MCF 10A (cell line): ENCODE measurements around the gene HSDL1. TPM values are rescaled to one million over a fixed set of nuclear protein-coding genes. Genes with fewer than 3 reads are reported as not detected.

Source experiments
- BruUV-seq: library from RNA; stranded (reverse); fragments of 400-500 nt; replicated peaks from 2 replicates; lab custom pipeline; 2021; lab: Mats Ljungman, UMichigan
- CTCF ChIA-PET: fragments of 300-600 bp; sonication (Branson Sonifier 250); formaldehyde crosslinking; extraction: SDS; loops from one replicate; lab custom pipeline; 2021; ENCODE audit warnings: antibody characterized with exemption, inconsistent platforms; lab: Yijun Ruan, JAX
- POLR2A ChIA-PET: fragments of 300-600, 350-650 bp; sonication (Branson Sonifier 250); formaldehyde crosslinking; extraction: SDS; loops from one replicate; lab custom pipeline; 2020; ENCODE audit warnings: antibody characterized with exemption, inconsistent platforms; lab: Yijun Ruan, JAX
- DNase-seq: peaks from one replicate; pipeline ENCODE4 v3.0.0-alpha.2; 2018; ENCODE audit not compliant: unreplicated experiment
- H3K27ac Mint-ChIP-seq: one replicate; pipeline ENCODE4 v1.8.0; 2022; ENCODE audit warnings: mild to moderate bottlenecking, low read depth, mixed read lengths; ENCODE audit not compliant: unreplicated experiment
- H3K27me3 Mint-ChIP-seq: one replicate; pipeline ENCODE4 v1.8.0; 2022; ENCODE audit warnings: mixed read lengths; ENCODE audit not compliant: insufficient read depth, unreplicated experiment
- H3K36me3 Mint-ChIP-seq: one replicate; pipeline ENCODE4 v1.8.0; 2022; ENCODE audit warnings: mild to moderate bottlenecking, moderate library complexity, mixed read lengths; ENCODE audit not compliant: insufficient read depth, unreplicated experiment
- H3K4me1 Mint-ChIP-seq: one replicate; pipeline ENCODE4 v1.8.0; 2022; ENCODE audit warnings: mixed read lengths; ENCODE audit not compliant: insufficient read depth, unreplicated experiment
- H3K4me3 Mint-ChIP-seq: one replicate; pipeline ENCODE4 v1.8.0; 2022; ENCODE audit warnings: mild to moderate bottlenecking, moderate library complexity, mixed read lengths; ENCODE audit not compliant: unreplicated experiment
- H3K9me3 Mint-ChIP-seq: one replicate; pipeline ENCODE4 v1.8.0; 2022; ENCODE audit warnings: mixed read lengths; ENCODE audit not compliant: unreplicated experiment
- intact Hi-C: fragments of 100-400 bp; cut with micrococcal nuclease; formaldehyde crosslinking; loops from 2 replicates; pipeline ENCODE4 v1.14.1; 2022
- total RNA-seq: library from RNA; stranded (reverse); gene quantifications from 2 replicates; pipeline ENCODE4 v1.2.3, GENCODE V29; 2022
- TF ChIP-seq, protein P1 (sequence below): fragments of 200-600 bp; IDR thresholded peaks from one replicate; pipeline ENCODE4 v1.8.0; 2022; ENCODE audit warnings: antibody characterized with exemption, mild to moderate bottlenecking; ENCODE audit not compliant: unreplicated experiment

The HSDL1 gene
- total RNA-seq, 1 experiment from 2014 or later: 13.3 TPM

DNA sequence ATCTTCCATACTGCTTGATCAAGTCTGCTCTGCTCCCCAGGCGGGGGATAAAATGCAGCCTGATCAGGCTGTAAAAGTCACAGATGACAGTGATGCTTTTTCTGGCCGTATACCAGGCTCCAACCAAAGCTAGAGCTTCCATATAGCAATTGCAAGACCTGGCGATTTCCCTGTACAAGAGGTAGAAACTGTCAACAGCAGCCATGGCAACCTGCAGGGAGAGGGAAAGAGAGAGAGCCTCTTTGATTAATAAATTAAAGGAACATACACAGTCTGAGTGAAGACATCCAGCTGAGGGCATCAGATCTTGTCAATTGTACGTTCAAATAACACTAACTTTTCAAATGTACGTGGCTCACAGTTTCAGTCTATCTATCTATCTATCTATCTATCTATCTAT, 13.9 kb downstream of the HSDL1 start:
- CTCF ChIA-PET: interaction anchor here (0.6 kb wide), 1 partner anchor 367 kb away, joined by 3 read pairs; no protein-coding TSS in a partner anchor
- POLR2A ChIA-PET: interaction anchor here (1.1 kb wide), 1 partner anchor 8 kb away, joined by 6 read pairs; no protein-coding TSS in a partner anchor
- H3K9me3 Mint-ChIP-seq: no peaks in the 10 kb centered on the region
- no peak overlapping the region for H3K4me3 Mint-ChIP-seq
- TF ChIP-seq, protein P1, sequence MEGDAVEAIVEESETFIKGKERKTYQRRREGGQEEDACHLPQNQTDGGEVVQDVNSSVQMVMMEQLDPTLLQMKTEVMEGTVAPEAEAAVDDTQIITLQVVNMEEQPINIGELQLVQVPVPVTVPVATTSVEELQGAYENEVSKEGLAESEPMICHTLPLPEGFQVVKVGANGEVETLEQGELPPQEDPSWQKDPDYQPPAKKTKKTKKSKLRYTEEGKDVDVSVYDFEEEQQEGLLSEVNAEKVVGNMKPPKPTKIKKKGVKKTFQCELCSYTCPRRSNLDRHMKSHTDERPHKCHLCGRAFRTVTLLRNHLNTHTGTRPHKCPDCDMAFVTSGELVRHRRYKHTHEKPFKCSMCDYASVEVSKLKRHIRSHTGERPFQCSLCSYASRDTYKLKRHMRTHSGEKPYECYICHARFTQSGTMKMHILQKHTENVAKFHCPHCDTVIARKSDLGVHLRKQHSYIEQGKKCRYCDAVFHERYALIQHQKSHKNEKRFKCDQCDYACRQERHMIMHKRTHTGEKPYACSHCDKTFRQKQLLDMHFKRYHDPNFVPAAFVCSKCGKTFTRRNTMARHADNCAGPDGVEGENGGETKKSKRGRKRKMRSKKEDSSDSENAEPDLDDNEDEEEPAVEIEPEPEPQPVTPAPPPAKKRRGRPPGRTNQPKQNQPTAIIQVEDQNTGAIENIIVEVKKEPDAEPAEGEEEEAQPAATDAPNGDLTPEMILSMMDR: no peak
- intact Hi-C loops: no loop called here
- no peaks in the 10 kb centered on the region for H3K27me3 Mint-ChIP-seq
- peaks cover 29% of the 10 kb centered on the region for H3K36me3 Mint-ChIP-seq
- no TSS peak for BruUV-seq
- no peak overlapping the region for H3K27ac Mint-ChIP-seq
- DNase-seq: no peak
- peaks cover 5% of the 10 kb centered on the region for H3K4me1 Mint-ChIP-seq

DNA sequence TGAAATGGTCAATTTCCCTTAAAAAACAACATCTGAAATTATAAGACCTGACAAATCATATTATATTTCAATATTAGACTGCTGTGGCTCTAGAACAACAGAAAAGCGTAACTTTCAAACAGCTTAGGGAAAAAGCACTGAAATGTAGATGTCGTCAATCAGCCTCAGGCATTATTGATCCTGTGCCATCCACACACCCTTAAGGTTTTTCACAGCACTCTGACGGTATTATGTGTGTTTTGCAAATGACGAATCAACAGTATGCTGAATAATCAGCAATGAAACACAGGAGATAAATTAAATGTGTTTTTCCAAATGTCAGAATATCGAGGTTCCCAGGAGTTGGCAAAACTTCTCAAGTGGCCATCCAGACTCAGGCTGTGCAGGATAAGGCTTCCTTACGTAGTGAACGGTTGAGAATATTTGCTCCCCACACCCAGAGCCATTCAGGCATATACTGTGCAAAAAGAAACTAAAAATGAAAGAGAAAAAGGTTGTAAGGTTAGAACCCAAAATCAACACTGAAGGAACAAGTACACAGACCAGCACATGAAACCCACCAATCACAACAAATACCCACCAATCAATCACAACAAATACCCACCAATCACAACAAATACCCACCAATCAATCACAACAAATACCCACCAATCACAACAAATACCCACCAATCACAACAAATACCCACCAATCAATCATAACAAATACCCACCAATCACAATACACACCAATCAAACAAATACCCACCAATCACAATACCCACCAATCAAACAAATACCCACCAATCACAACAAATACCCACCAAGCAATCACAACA, 20.5 kb downstream of the HSDL1 start:
- H3K36me3 Mint-ChIP-seq: peaks cover 36% of the 10 kb centered on the region
- no peak overlapping the region for H3K4me3 Mint-ChIP-seq
- H3K4me1 Mint-ChIP-seq: no peaks in the 10 kb centered on the region
- no peaks in the 10 kb centered on the region for H3K9me3 Mint-ChIP-seq
- no peak for DNase-seq
- H3K27ac Mint-ChIP-seq: peak overlapping the region; percentile 16
- POLR2A ChIA-PET: no interaction called here
- CTCF ChIA-PET: no interaction called here
- no peaks in the 10 kb centered on the region for H3K27me3 Mint-ChIP-seq
- TF ChIP-seq, protein P1: no peak
- BruUV-seq: no TSS peak
- intact Hi-C loops: no loop called here

DNA sequence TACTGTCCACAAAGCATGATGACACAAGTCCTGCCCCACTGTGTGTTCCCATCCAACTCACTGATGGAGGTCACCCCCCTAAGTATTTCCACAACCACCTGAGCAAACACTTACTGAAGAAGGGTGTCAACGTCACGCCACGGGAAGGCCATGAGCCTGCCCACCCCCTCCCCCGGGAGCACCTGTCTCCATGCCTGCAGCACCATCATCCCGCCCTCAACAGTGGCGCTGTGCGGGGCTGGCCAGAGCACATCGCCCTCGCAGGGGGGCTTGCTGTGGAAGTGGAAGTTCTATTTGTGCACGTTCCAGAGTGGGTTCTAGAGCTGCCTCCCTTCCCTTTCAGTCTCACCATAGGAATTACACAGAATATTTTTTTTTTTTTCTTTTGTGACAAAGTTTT, 24.0 kb downstream of the HSDL1 start:
- POLR2A ChIA-PET: interaction anchor here (0.6 kb wide), 1 partner anchor 110 kb away, joined by 3 read pairs; no protein-coding TSS in a partner anchor
- Mint-ChIP-seq H3K36me3 (peaks cover 20% of the 10 kb centered on the region), H3K4me1 (no peaks in the 10 kb centered on the region), H3K9me3 (no peaks in the 10 kb centered on the region), H3K4me3 (no peak overlapping the region), H3K27me3 (no peaks in the 10 kb centered on the region), H3K27ac (no peak overlapping the region)
- no TSS peak for BruUV-seq
- CTCF ChIA-PET: interaction anchor here (0.7 to 1.1 kb wide), 3 partner anchors 14 to 354 kb away, joined by 3 to 5 read pairs (median 3); no protein-coding TSS in a partner anchor
- no peak for DNase-seq
- TF ChIP-seq, protein P1: no peak
- intact Hi-C loops: no loop called here

DNA sequence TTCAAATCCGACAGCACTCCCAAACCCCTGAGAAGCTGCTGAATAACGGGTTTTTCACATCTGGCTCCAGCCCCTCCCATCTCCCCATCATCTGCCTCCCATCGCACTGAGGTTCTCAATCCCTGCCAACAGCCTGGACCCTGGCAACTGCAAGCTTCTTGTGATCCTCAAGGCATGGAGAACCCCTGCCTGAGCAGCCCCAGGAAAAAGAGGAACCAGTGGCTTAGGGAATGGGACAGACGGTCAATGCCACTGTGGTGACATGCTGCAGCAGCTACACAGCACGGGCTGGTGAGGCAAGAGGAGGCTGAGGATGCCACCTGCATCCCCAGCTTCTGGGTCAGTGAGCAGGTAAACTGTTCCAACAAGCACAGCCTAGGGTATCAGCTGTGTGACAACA, 25.0 kb downstream of the HSDL1 start:
- H3K27me3 Mint-ChIP-seq: no peaks in the 10 kb centered on the region
- no peak for DNase-seq
- H3K9me3 Mint-ChIP-seq: no peaks in the 10 kb centered on the region
- CTCF ChIA-PET: interaction anchor here (0.9 to 1.3 kb wide), 5 partner anchors 15 to 67 kb away, joined by 3 to 4 read pairs (median 3); no protein-coding TSS in a partner anchor
- intact Hi-C loops: no loop called here
- POLR2A ChIA-PET: interaction anchor here (0.7 to 4.5 kb wide), 2 partner anchors 58 to 67 kb away, joined by 3 to 37 read pairs; partner anchors contain the start of gene TAF1C
- TF ChIP-seq, protein P1: no peak
- no peak overlapping the region for H3K4me3 Mint-ChIP-seq
- H3K27ac Mint-ChIP-seq: no peak overlapping the region
- no peaks in the 10 kb centered on the region for H3K4me1 Mint-ChIP-seq
- no TSS peak for BruUV-seq
- H3K36me3 Mint-ChIP-seq: peaks cover 25% of the 10 kb centered on the region
